GM21737 (cell line): Measurements from ENCODE around the gene LRMDA.
"Not testable (repeated sequence)": the region's sequence is repeated elsewhere in the genome, so short reads cannot be mapped to it uniquely, and the experiment has no call there.

ENCODE experiments used
- ATAC-seq: cut with Tn5 transposase; IDR thresholded peaks from one replicate; pipeline ENCODE4 v1.9.1; 2021; ENCODE audit warnings: mild to moderate bottlenecking, moderate library complexity; ENCODE audit not compliant: unreplicated experiment

Gene LRMDA

DNA sequence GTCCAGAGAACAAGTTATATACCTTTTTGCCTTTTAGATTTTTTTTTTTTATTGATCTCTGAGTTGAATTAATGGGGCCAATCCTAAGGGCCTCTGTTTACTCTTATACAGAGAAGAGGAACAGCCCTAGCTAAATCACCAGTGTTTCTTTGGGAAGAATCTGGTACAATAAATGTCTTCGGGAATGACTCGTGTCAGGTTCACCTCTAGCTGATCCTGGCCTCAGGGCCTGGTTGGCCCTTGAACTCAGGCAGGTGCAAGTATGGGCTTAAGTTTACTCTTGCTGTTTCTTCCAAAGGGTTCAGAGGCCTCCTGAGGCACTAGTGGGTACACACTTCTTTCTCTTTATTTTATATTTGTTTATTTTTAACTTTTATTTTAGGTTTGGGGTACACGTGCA is 71.0 kb downstream of the LRMDA start:
- no peak for ATAC-seq

DNA sequence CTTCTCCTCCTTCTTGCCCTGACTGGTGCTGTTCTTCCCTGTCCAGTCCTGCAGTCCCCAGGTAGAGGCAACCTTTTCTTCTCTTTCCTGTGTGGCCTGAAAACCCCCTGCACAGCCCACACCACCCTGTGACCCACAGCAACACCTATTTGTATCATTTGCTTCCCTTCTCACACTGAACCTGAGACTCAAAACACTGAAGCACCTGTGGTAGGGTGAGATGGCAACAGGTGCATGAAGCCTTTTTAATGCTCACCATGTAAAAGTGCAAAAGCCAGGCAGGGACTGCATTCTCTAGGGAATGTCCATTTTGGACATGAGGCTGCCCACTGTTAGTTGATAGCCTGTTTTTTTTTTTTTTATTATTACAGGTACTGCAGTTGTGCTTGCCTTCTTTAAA is 71.4 kb downstream of the LRMDA start:
- no peak for ATAC-seq

DNA sequence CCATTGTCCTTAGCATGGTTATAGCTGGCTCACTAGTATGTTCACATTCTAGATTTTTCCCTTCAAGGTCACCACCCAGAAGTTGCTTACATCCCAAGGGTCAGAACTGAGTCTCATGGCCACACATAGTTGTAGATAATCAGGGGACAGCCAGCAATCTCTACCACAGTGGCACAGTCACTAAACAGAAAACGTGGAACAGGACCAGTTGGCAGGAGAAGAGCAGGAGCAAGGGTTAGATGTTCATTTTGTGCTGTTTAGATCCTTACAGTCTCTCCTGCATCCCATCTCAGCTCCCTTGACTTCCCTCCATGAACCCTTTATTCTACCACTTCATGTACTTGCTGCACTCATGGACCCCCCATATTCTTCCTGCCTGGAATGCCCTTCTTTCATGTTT is 73.9 kb downstream of the LRMDA start:
- ATAC-seq, result no peak

DNA sequence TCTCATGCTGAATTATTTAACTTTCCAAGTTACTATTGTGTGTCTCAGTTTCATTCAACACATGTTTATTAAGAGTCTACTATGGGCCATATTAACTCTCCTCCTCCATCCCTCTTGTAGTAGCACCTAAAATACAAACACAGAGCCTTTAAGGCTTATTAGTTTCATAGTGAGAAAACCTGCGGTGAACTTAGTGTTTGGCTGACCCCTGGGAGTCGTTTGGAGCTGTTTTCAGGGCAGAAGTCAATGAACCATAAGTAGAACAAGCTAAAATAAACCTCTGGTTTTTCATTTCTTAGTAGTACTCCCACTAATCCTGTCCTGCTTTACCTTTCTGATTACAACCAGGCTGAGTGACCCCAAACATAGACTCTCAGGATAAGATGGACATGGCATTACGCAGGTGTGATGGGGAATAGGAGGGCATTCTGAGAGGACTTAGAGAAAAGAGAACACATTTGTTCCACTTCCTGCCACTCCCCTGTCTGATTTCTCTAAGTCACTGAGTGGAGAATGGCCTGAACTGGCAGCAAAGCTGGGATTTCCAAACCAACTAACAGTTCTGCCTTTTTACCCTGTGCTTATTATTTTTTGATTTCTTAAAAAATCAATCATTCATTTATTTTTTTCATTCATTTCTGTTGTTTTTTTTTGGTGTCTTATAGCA is 74.5 kb downstream of the LRMDA start:
- ATAC-seq, result peak; percentile 58

DNA sequence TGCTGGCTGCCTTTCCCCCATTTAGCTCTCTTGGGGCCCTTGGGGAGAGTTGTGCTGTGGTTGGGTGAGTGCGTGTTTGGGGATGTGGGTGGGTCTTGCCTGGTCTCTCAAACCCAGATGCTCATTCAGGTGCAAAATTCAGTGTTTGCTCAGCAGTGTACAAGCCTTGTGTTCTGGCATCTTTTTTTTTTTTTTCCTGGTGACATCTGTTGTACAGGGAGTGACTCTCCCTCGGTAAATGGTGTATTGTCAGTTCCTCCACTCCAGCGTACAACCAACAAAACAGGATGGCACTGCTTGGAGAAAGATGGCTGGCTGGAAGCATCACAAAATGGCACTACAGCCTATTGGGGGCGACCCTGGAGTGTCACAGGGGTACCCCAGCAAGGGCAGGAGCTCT is 75.5 kb downstream of the LRMDA start:
- no peak for ATAC-seq

DNA sequence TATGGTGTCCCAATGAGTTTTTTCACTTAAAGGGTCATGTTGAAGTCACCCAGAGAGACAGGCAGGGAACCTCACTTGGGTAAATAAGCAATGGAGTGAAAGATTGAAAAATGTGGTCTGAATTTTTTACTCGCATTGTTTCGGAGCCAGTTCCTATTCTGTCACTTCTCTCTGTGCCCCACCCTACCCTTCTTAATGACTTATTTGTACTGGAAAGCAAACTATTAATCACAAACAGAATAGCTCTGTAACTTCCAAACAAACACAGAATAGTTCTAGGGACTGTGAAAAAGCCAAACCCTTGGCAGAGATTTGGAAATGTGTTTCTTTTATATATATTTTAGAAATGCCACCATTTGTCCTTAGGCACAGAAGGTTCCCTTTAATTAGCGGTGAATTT is 76.0 kb downstream of the LRMDA start:
- no peak for ATAC-seq

DNA sequence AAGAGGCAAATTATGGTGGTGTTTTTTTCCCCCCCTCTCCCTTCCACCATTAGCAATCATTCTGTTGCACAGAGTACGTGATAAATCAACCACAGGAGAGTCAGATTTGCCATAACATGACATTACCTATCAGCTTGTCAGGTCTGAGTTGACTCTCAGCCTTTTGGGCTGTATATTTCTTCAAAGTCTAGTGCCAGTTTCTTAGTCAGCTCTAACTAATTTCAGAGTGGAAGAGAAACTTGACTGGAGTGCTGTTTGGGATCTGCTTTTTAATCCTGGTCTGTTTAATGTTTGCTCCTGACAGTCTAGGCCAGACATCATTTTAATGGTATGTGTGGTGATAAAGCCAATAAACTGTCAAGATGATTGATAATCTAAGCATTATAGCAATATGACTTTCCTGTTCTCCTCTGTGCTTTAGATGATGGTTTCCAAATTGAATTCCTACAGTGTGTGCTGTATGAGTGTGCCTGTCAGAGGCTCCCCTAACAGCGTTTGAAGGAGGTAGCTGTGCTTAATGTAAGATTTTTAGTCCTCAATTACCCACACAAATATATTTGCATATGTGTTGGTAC is 76.9 kb downstream of the LRMDA start:
- no peak for ATAC-seq

DNA sequence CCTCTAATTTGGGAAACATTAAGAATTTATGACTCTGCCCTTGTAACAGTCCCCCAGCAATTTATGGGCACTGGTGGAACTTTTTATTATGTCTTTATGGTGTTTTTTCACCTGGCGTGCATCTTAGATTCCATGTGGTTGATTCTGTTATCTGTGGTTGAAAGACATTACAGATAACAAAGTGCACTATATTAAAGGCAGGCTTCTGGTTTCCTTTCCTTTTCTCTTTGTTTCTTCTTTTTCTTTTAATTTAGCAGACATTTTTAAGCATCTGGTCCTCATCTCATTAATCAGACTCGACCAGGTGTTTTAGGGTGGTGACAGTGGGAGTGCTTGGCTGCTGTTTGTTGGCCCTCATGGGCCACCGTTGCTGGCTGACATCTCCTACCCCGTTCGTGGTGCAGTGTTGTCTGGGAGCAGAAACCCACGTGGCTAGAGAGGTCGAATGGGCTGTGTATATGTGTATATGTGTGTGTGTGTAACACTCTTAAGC is 77.4 kb downstream of the LRMDA start:
- ATAC-seq, result no peak

DNA sequence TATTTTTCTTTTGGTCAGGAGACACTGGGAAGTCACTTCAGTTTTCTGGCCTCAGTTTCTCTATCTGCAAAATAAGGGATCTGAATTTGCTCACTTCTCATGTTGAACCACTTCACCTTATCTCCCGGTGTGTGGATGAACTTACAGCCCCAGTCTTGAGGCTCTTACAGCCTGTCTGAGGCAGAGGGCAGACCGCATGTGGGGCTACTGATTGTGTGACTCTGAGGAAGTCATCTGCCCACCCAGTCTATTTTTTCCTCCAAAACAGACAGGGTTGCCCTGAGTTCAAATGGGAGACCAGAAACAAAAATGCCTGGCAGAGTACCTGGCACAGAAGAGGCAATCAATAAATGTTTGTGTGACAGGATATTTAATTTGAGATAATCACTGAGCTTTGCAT is 78.3 kb downstream of the LRMDA start:
- ATAC-seq, result no peak

DNA sequence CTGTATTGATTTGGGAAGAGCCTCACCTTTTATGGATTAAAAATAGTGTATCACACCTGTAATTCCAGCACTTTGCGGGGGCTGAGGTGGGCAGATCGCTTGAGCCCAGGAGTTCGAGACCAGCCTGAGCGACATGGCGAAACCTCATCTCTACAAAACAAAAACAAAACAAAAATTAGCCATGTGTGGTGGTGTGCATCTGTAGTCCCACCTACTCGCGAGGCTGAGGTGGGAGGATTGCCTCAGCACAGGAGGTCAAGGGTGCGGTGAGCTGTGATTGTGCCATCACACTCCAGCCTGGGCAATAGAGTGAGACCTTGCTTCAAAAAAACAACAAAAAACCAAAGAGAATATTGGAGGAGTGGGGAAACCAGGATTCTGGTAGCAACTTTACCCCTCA is 79.6 kb downstream of the LRMDA start:
- ATAC-seq, result no peak

DNA sequence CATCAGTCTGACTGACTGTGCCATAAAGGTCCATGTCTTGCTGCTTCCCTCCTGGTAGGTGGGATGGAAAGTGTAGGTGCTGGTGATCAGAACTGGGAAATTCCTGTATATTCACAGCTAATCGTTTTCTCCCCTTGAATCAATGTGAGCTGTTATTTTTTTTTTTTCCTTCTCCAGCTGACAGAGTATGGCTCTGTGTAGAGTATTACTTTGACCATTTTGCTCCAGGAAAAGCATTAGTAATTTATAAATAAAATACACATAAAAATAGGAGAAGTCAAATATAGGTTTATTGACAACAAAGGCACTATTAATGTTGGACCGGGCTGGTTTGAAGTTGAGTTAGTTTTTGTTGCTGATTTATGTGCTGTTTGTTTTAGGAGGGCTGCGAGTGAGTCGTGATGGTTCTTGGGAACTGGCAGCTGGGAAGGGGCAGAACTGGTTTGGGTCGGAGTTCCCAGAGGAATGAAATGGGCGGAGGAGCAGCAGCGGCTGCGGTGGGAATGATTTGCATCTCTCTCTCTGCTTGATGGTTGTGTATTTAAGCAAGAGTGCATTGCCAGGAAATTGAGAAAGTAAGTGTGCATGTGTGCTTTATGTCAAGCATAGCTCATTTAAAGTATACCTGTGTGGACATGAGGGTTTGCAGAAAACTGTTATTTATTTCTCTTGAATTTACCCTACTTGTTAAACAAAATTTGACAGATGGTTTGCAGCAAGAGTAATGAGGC is 80.9 kb downstream of the LRMDA start:
- ATAC-seq, result no peak

DNA sequence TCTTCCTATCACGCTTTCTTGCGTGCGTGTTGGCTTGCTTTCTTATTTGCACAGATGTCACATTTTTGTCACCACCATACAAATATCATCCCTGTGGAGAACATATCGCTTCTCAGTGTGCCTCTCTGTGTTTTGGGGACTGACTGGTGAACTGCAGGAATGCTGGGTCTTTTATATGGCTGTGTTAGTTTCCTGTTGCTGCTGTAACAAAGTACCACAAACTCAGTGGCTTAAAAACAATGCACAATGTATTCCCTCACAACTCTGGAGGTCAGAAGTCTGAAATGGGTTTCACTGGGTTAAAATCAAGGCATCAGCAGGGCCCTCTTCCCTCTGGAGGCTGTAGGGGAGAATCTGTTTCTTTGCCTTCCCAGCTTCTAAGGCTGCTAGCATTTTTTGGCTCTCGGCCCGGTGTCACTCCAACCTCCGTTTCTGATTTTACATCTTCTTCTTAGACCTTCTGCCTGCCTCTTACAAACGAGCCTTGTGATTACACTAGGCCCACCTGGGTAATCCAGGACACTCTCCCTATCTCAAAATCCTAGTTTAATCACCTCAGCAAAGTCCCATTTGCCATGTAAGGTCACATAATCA is 82.0 kb downstream of the LRMDA start:
- no peak for ATAC-seq

DNA sequence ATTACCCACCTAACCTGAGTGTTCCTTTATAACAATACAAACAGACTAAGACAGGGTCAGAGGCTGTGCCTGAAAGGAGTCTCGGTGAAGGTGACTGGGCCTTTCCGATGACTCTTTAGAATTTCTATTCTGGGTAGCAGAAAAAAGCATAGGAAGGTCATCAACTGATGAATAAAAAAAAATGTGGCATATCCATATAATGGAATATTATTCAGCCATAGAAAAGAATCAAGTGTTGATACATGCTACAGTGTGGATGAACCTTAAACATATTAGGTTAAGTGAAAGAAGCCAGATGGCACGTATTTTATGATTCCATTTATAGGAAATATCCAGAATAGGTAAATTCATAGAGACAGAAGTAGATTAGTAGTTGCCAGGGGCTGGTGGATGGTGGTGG is 83.4 kb downstream of the LRMDA start:
- no peak for ATAC-seq

DNA sequence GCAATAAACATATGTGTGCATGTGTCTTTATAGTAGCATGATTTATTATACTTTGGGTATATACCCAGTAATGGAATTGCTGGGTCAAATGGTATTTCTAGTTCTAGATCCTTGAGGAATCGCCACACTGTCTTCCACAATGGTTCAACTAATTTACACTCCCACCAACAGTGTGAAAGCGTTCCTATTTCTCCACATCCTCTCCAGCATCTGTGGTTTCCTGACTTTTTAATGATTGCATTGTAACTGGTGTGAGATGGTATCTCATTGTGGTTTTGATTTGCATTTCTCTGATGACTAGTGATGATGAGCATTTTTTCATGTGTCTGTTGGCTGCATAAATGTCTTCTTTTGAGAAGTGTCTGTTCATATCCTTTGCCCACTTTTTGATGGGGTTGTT is 84.7 kb downstream of the LRMDA start:
- ATAC-seq, result not testable (repeated sequence)

DNA sequence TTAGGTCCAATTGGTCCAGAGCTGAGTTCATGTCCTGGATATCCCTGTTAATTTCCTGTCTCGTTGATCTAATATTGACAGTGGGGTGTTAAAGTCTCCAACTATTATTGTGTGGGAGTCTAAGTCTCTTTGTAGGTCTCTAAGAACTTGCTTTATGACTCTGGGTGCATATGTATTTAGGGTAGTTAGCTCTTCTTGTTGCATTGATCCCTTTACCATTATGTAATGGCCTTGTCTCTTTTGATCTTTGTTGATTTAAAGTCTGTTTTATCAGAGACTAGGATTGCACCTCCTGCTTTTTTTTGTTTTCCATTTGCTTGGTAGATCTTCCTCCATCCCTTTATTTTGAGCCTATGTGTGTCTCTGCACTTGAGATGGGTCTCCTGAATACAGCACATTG is 87.8 kb downstream of the LRMDA start:
- not testable (repeated sequence) for ATAC-seq

DNA sequence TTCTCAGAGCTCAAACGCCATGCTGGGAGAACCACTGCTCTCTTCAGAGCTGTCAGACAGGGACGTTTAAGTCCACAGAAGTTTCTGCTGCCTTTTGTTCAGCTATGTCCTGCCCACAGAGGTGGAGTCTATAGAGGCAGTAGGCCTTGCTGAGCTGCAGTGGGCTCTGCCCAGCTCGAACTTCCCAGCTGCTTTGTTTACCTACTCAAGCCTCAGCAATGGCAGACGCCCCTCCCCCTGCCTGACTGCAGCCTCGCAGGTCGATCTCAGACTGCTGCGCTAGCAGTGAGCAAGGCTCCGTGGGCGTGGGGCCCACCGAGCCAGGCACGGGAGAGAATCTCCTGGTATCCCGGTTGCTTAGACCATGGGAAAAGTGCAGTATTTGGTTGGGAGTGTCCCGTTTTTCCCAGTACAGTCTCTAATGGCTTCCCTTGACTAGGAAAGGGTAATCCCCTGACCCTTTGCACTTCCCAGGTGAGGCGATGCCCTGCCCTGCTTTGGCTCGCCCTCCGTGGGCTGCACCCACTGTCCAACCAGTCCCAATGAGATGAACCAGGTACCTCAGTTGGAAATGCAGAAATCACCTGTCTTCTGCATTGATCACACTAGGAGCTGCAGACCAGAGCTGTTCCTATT is 89.9 kb downstream of the LRMDA start:
- ATAC-seq, result not testable (repeated sequence)

DNA sequence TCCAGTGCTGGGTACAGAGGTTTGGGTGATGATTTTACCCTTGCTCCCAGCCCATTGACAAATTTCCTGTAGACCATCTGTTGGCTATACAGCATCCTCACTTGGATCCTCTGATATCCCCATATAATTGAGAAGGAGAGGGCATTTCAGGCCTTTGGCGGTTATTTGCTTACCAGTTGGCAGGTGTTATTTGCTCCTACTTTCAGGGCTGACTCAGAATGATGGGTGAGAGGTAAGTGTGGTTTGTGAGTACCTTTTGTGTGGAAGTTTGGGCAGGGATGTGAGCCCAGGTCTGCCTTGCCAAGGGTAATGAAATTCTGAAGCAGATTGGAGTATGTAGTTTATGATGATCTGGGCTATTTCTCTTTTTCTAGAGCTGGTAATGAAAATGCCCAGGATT is 93.6 kb downstream of the LRMDA start:
- no peak for ATAC-seq

DNA sequence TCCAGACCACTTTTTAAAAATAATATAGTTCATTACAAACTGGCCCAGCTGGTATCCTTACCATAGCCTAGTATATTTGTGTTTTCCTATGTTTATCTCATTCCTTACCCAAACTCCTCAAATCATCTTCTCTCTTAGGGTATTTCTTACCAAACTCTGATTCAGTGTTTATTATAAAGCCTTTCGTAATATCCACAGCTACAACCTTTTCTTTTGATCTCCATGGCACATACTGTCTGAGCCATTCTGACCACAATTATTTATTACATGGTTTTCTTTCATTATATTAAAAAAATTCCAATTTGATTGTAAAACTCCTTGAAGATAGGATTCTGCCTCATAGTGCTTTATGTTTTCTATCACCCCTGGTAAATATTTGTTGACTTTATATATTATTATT is 94.2 kb downstream of the LRMDA start:
- ATAC-seq, result no peak

DNA sequence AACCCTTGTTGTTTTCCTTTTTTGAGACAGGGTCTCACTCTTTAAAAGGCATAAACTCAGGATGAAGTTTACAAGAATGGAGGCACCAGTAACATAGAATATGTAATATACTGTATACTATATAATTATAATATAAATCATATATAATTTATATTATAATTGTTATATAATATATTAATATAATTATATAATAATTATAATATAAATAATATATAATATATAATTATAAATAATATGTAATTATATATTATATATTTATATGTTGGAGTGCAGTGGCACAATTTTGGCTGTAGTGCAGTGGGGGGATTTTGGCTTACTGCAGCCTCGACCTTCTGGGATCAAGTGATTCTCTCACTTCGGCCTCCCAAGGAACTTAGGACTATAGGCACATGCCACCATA is 96.1 kb downstream of the LRMDA start:
- ATAC-seq, result no peak

DNA sequence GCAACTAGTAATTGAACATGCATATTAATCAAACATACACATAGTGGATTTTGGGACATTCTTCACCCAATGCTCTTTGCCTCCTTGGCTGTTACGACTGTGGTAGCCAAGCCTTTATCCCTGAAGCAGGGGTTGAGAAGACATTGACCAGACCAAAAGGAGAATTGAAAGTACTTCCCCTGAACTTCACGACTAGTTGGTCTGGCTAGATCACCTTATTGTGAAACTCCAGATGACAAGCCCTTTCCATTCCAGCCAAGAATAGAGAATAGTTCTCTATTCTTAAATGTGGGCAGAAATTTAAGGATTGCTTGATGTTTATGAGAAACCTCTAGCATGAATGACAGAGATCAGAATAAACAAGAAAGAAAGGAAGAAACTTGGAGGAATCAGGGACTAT is 97.0 kb downstream of the LRMDA start:
- ATAC-seq, result no peak

DNA sequence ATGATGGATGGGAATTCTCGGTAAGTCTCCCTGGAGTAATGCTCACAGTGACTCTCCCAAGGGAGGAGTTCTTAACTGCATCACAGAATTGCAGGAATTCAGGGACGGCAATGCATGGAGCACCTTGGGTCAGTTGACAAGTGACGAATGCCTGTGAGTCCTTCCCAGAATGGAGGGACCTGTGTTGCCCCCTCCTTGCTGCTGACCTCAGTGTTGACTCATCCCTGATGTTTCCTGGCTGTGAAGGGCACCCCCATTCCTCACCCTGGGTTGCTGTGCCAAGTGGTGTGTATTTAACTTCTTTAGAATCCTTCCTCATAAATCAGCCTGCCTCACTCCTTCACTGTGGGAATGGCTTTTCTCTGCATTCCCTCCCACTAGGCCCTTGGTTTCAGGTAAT is 98.9 kb downstream of the LRMDA start:
- ATAC-seq, result no peak
